ENCODE data around the gene GALNT15.

Gene GALNT15

GRCh38 chr3:16174026-16174355 lies 489 bp upstream of the GALNT15 start:
- H3K4me1 ChIP-seq = peaks cover 0 to 66% (median 40%) of the 10 kb centered on the region in 4 donors
- intact Hi-C loops (cut with DNase I; ENCODE audit: low total_unique reads) = no loop called here
- no peaks in the 10 kb centered on the region for H3K27me3 ChIP-seq
- no peak for TF ChIP-seq CTCF (IDR thresholded peaks at IDR 0.05)
- H3K4me3 ChIP-seq = peak overlapping the region; percentile 55 to 63
- H3K36me3 ChIP-seq = peaks cover 0 to 17% (median 5%) of the 10 kb centered on the region in 3 donors
- H3K27ac ChIP-seq = peak overlapping the region; percentile 14 to 62
- H3K9me3 ChIP-seq = no peaks in the 10 kb centered on the region
- no peak for DNase-seq

- no peak for DNase-seq
- intact Hi-C loops (cut with DNase I; ENCODE audit: low total_unique reads) = loop anchor here (5.0 kb wide), 1 partner anchor 358 kb away; no protein-coding TSS in a partner anchor
- Histone ChIP-seq H3K27me3 (no peaks in the 10 kb centered on the region), H3K27ac (peak overlapping the region; percentile 62 to 69), H3K4me3 (peak overlapping the region; percentile 55 to 63), H3K36me3 (peaks cover 0 to 29% (median 5%) of the 10 kb centered on the region in 3 donors), H3K9me3 (no peaks in the 10 kb centered on the region), H3K4me1 (peaks cover 0 to 75% (median 40%) of the 10 kb centered on the region in 4 donors)
- no peak for TF ChIP-seq CTCF (IDR thresholded peaks at IDR 0.05)
These were observed 759 bp downstream of the GALNT15 start for GRCh38 chr3:16174976-16175901.

- Histone ChIP-seq H3K9me3 (no peaks in the 10 kb centered on the region), H3K27me3 (no peaks in the 10 kb centered on the region), H3K27ac (peak overlapping the region; percentile 62 to 69), H3K4me3 (peak overlapping the region; percentile 55 to 63), H3K36me3 (peaks cover 0 to 38% (median 5%) of the 10 kb centered on the region in 3 donors), H3K4me1 (peaks cover 0 to 71% (median 30%) of the 10 kb centered on the region in 4 donors)
- TF ChIP-seq CTCF (IDR thresholded peaks at IDR 0.05) = no peak
- DNase-seq = no peak
- intact Hi-C loops (cut with DNase I; ENCODE audit: low total_unique reads) = loop anchor here (5.0 kb wide), 1 partner anchor 359 kb away; no protein-coding TSS in a partner anchor
These were observed 2.0 kb downstream of the GALNT15 start for GRCh38 chr3:16176391-16177030.

GRCh38 chr3:16177382-16177781 lies 2.9 kb downstream of the GALNT15 start:
- Histone ChIP-seq H3K36me3 (peaks cover 0 to 47% (median 5%) of the 10 kb centered on the region in 3 donors), H3K9me3 (no peaks in the 10 kb centered on the region), H3K27ac (peak overlapping the region; percentile 62 to 69), H3K27me3 (no peaks in the 10 kb centered on the region), H3K4me3 (peak overlapping the region; percentile 55 to 63), H3K4me1 (peaks cover 0 to 68% (median 25%) of the 10 kb centered on the region in 4 donors)
- DNase-seq = no peak
- intact Hi-C loops (cut with DNase I; ENCODE audit: low total_unique reads) = loop anchor here (5.0 kb wide), 1 partner anchor 360 kb away; no protein-coding TSS in a partner anchor
- TF ChIP-seq CTCF (IDR thresholded peaks at IDR 0.05) = no peak

- Histone ChIP-seq H3K27ac (peak overlapping the region in 1 of 2 donors; percentile 29), H3K9me3 (no peaks in the 10 kb centered on the region), H3K4me1 (peaks cover 0 to 64% (median 25%) of the 10 kb centered on the region in 4 donors), H3K27me3 (no peaks in the 10 kb centered on the region), H3K4me3 (peak overlapping the region; percentile 55 to 63), H3K36me3 (peaks cover 0 to 54% (median 5%) of the 10 kb centered on the region in 3 donors)
- peak; percentile 80 to 89 for DNase-seq
- intact Hi-C loops (cut with DNase I; ENCODE audit: low total_unique reads) = loop anchor here (2.0 to 5.0 kb wide), 2 partner anchors 129 to 361 kb away; no protein-coding TSS in a partner anchor
- TF ChIP-seq CTCF (IDR thresholded peaks at IDR 0.05) = peak; percentile 95 to 96
These were observed 3.6 kb downstream of the GALNT15 start for GRCh38 chr3:16177962-16178627.
